GM12878 (cell line): ENCODE data around the gene SNRPD2. TPM values are rescaled to one million over a fixed set of nuclear protein-coding genes. Genes with fewer than 3 reads are reported as not detected.

Experiments used
- ATAC-seq: fragments of 200-7000 bp; cut with Tn5 transposase; 3 replicates; pipeline ENCODE4 v1.9.1; 2020; ENCODE audit warnings: mild to moderate bottlenecking, moderate library complexity
- BruUV-seq: library from RNA; stranded (reverse); fragments of 400-500 nt; replicated peaks from 2 replicates; lab custom pipeline; 2021; lab: Mats Ljungman, UMichigan
- CTCF ChIA-PET: fragments of 300-600 bp; sonication (Branson Sonifier 250); formaldehyde crosslinking; extraction: SDS; loops from one replicate; lab custom pipeline; 2021; ENCODE audit warnings: inconsistent platforms; lab: Yijun Ruan, JAX
- POLR2A ChIA-PET: fragments of 350-600 bp; formaldehyde crosslinking; extraction: SDS; loops from one replicate; lab custom pipeline; 2021; ENCODE audit warnings: inconsistent platforms; lab: Charles Lee
- RAD21 ChIA-PET: fragments of 300-600 bp; sonication (Branson Sonifier 250); formaldehyde crosslinking; loops from one replicate; lab custom pipeline; 2023; ENCODE audit warnings: antibody characterized with exemption; ENCODE audit not compliant: unreplicated experiment; lab: Charles Lee
- SMC1A ChIA-PET: fragments of 300-600 bp; sonication (Branson Sonifier 250); formaldehyde crosslinking; loops from one replicate; lab custom pipeline; 2023; ENCODE audit not compliant: unreplicated experiment, uncharacterized antibody; lab: Charles Lee
- DNase-seq: peaks from one replicate; pipeline ENCODE4 v3.0.0-alpha.2; 2011; ENCODE audit warnings: low read depth, low spot score
- FAIRE-seq: peaks from 3 replicates; lab custom pipeline; 2011; peaks lifted over from hg19 to GRCh38; lab: Jason Lieb, UNC
- H2AFZ ChIP-seq: 2 replicates; pipeline ENCODE4 v1.6.0; 2011; ENCODE audit warnings: low read depth, low read length, control low read depth; ENCODE audit not compliant: control insufficient read depth
- H3K27ac ChIP-seq: 2 replicates; pipeline ENCODE4 v1.5.1; 2011; ENCODE audit warnings: control low read depth; ENCODE audit not compliant: control insufficient read depth, insufficient read depth
- H3K27me3 ChIP-seq, 2 experiments: replicated peaks in 1 of 2; 2 replicates each; pipeline versions ENCODE4 v1.6.0 to v1.6.1; 2011; ENCODE audit warnings: low read length in 1 of 2; ENCODE audit not compliant: control insufficient read depth in 2 of 2, insufficient read depth in 2 of 2
- H3K36me3 ChIP-seq, 2 experiments: 2 replicates each; pipeline ENCODE4 v1.5.1; 2011; ENCODE audit warnings: low read length in 1 of 2; ENCODE audit not compliant: control insufficient read depth in 2 of 2, insufficient read depth in 2 of 2
- H3K4me1 ChIP-seq: 2 replicates; pipeline ENCODE4 v1.6.1; 2011; ENCODE audit warnings: mild to moderate bottlenecking, low read length, moderate library complexity, mixed read lengths; ENCODE audit not compliant: control insufficient read depth, insufficient read depth
- H3K4me2 ChIP-seq: 2 replicates; pipeline ENCODE4 v1.6.0; 2011; ENCODE audit warnings: control low read depth; ENCODE audit not compliant: control insufficient read depth, insufficient read depth
- H3K4me3 ChIP-seq: fragments of 200-600 bp; sonication (generic); 2 replicates; pipeline ENCODE4 v1.5.1; 2016
- H3K79me2 ChIP-seq: 2 replicates; pipeline ENCODE4 v1.6.0; 2011; ENCODE audit warnings: low read length; ENCODE audit not compliant: control insufficient read depth, insufficient read depth
- H3K9ac ChIP-seq: 2 replicates; pipeline ENCODE4 v1.8.0; 2011; ENCODE audit warnings: low read length, control low read depth, mixed read lengths; ENCODE audit not compliant: control insufficient read depth, insufficient read depth
- H3K9me3 ChIP-seq: replicated peaks from 3 replicates; pipeline ENCODE4 v1.5.1; 2011; ENCODE audit warnings: mild to moderate bottlenecking, low read length; ENCODE audit not compliant: control insufficient read depth, insufficient read depth
- H4K20me1 ChIP-seq: 2 replicates; pipeline ENCODE4 v1.6.0; 2011; ENCODE audit not compliant: control insufficient read depth, insufficient read depth
- EED ChIP-seq: sonication (generic); IDR thresholded peaks from 2 replicates; pipeline ENCODE4 v1.6.1; 2016; ENCODE audit warnings: antibody characterized with exemption, low read depth
- FOXM1 ChIP-seq: IDR thresholded peaks from 2 replicates; pipeline ENCODE4 v1.6.1; 2012; ENCODE audit warnings: low read depth, mild to moderate bottlenecking, inconsistent platforms, low read length, moderate library complexity
- HSF1 ChIP-seq: fragments of 150-350 bp; IDR thresholded peaks from 2 replicates; pipeline ENCODE4 v1.6.1; 2014; ENCODE audit warnings: mild to moderate bottlenecking, low read depth, low read length
- IKZF2 ChIP-seq, 2 experiments: fragments of 450-650 bp; IDR thresholded peaks; 2 replicates each; pipeline ENCODE4 v1.6.1; 2017; ENCODE audit warnings: mild to moderate bottlenecking in 2 of 2, moderate library complexity in 2 of 2
- MLLT1 ChIP-seq: fragments of 450-650 bp; IDR thresholded peaks from 2 replicates; pipeline ENCODE4 v1.6.1; 2016; ENCODE audit warnings: mild to moderate bottlenecking
- NBN ChIP-seq: fragments of 450-650 bp; IDR thresholded peaks from 2 replicates; pipeline ENCODE4 v1.6.1; 2016
- RCOR1 ChIP-seq: conservative IDR thresholded peaks from 2 replicates; pipeline ENCODE4 v1.6.1; 2012; ENCODE audit warnings: low read depth, low read length, improper control_type of control experiment
- RELB ChIP-seq: fragments of 450-650 bp; IDR thresholded peaks from 2 replicates; pipeline ENCODE4 v1.6.1; 2017; ENCODE audit warnings: low read depth, mild to moderate bottlenecking, moderate library complexity
- SPI1 ChIP-seq: IDR thresholded peaks from 2 replicates; pipeline ENCODE4 v1.6.1; 2011; ENCODE audit warnings: low read depth, mild to moderate bottlenecking, low read length, moderate library complexity, borderline replicate concordance; ENCODE audit not compliant: insufficient read depth
- TCF3 ChIP-seq: IDR thresholded peaks from 2 replicates; pipeline ENCODE4 v1.6.1; 2012; ENCODE audit warnings: low read depth, mild to moderate bottlenecking, low read length, borderline replicate concordance; ENCODE audit not compliant: insufficient read depth
- YY1 ChIP-seq: IDR thresholded peaks from 2 replicates; pipeline ENCODE4 v1.6.1; 2011; ENCODE audit warnings: low read depth, mild to moderate bottlenecking, low read length
- ZNF24 ChIP-seq: fragments of 450-650 bp; IDR thresholded peaks from 2 replicates; pipeline ENCODE4 v1.6.1; 2017; ENCODE audit warnings: antibody characterized with exemption, mild to moderate bottlenecking
- ZSCAN29 ChIP-seq: fragments of 450-650 bp; IDR thresholded peaks from 2 replicates; pipeline ENCODE4 v1.6.1; 2017; ENCODE audit warnings: mild to moderate bottlenecking, moderate library complexity
- WGBS: methylation state at CpG from one replicate; pipeline ENCODE4 v1.1.6; 2016; ENCODE audit warnings: low lambda C conversion rate; ENCODE audit not compliant: insufficient replicate concordance, insufficient coverage; ENCODE audit errors: missing lambda C conversion rate; 5-methylcytosine and 5-hydroxymethylcytosine counted together
- in situ Hi-C: fragments of 300-500 bp; cut with MboI; formaldehyde crosslinking; loops from 9 replicates; pipeline ENCODE4 v1.14.3; 2018; ENCODE audit warnings: mixed read lengths
- intact Hi-C: fragments of 100-400 bp; cut with micrococcal nuclease; formaldehyde crosslinking; loops from one replicate; pipeline ENCODE4 v1.14.2; 2022; ENCODE audit not compliant: unreplicated experiment
- polyA plus RNA-seq, 11 experiments: library from polyadenylated mRNA; depleted of rRNA in 4 of 11; unstranded in 6 of 11; stranded (reverse) in 5 of 11; fragments of >200 nt; fragmentation: Nextera tagmentation in 4 of 11; fragmentation: Illumina TruSeq in 1 of 11; extraction: Ambion mirVana in 4 of 11; extraction: Trizol in 1 of 11; gene quantifications; 1 replicate in 1 of 11; 2 replicates in 10 of 11; pipeline versions ENCODE4 v1.2.1 to v1.2.3, GENCODE V29; 2011 to 2016; ENCODE audit warnings: inconsistent platforms in 2 of 11, missing spikeins in 2 of 11, low read depth in 1 of 11
- total RNA-seq, 4 experiments: library from RNA; depleted of rRNA in 3 of 4; stranded (reverse); fragments of >200 nt in 3 of 4; fragmentation: Illumina TruSeq in 1 of 4; extraction: Trizol in 1 of 4; gene quantifications; 2 replicates each; pipeline versions ENCODE4 v1.2.1 to v1.2.3, GENCODE V29; 2013 to 2021
- TF ChIP-seq, protein P1 (sequence below): IDR thresholded peaks from 2 replicates; pipeline ENCODE4 v1.6.1; 2012; ENCODE audit warnings: mild to moderate bottlenecking, low read depth, low read length

Gene SNRPD2
- total and polyA plus RNA-seq, 10 of the 15 experiments (the other 5 are each of a cell fraction or from before 2014, with no cell fraction given): 526 to 3,621 (median 951) TPM

- no peak for TF ChIP-seq FOXM1
- TF ChIP-seq EED: peak; percentile 39; the same call in 1 of the 2 replicates
- TF ChIP-seq YY1: no peak
- no peak for TF ChIP-seq RCOR1
- TF ChIP-seq HSF1: no peak
- peak; percentile 95 for TF ChIP-seq ZNF24
- TF ChIP-seq, protein P1, sequence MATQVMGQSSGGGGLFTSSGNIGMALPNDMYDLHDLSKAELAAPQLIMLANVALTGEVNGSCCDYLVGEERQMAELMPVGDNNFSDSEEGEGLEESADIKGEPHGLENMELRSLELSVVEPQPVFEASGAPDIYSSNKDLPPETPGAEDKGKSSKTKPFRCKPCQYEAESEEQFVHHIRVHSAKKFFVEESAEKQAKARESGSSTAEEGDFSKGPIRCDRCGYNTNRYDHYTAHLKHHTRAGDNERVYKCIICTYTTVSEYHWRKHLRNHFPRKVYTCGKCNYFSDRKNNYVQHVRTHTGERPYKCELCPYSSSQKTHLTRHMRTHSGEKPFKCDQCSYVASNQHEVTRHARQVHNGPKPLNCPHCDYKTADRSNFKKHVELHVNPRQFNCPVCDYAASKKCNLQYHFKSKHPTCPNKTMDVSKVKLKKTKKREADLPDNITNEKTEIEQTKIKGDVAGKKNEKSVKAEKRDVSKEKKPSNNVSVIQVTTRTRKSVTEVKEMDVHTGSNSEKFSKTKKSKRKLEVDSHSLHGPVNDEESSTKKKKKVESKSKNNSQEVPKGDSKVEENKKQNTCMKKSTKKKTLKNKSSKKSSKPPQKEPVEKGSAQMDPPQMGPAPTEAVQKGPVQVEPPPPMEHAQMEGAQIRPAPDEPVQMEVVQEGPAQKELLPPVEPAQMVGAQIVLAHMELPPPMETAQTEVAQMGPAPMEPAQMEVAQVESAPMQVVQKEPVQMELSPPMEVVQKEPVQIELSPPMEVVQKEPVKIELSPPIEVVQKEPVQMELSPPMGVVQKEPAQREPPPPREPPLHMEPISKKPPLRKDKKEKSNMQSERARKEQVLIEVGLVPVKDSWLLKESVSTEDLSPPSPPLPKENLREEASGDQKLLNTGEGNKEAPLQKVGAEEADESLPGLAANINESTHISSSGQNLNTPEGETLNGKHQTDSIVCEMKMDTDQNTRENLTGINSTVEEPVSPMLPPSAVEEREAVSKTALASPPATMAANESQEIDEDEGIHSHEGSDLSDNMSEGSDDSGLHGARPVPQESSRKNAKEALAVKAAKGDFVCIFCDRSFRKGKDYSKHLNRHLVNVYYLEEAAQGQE: peak; percentile 67
- TF ChIP-seq IKZF2 (IDR thresholded peaks at IDR 0.05): peak in 1 of 2 experiments; percentile 15; a peak in 2 of 4 replicates
- TF ChIP-seq TCF3: no peak
- no peak for TF ChIP-seq ZSCAN29
- TF ChIP-seq MLLT1: peak; percentile 3
- peak; percentile 79; the same call in 1 of the 2 replicates for TF ChIP-seq SPI1
- 0 out of 2 replicates have a peak, but pooled peaks have one; percentile 10 for TF ChIP-seq NBN
- 0 out of 2 replicates have a peak, but pooled peaks have one; percentile 13 for TF ChIP-seq RELB
- DNase-seq (no peak), FAIRE-seq (peak; percentile 41), ATAC-seq (no peak)
- Histone ChIP-seq H3K9ac (peak overlapping the region; percentile 24; the same call in 1 of the 2 replicates), H3K4me2 (peak overlapping the region; percentile 23), H3K4me1 (peaks cover 14% of the 10 kb centered on the region), H3K79me2 (no peaks in the 10 kb centered on the region), H3K4me3 (peak overlapping the region; percentile 63; the same call in 1 of the 2 replicates), H3K27ac (no peak overlapping the region), H3K36me3 (no peaks in the 10 kb centered on the region), H3K9me3 (no peaks in the 10 kb centered on the region), H2AFZ (peak overlapping the region; percentile 93), H4K20me1 (no peaks in the 10 kb centered on the region), H3K27me3 (no peaks in the 10 kb centered on the region)
- ChIA-PET CTCF (interaction anchor here (0.6 to 1.7 kb wide), 13 partner anchors 16 to 207 kb away, joined by 3 to 15 read pairs (median 5); partner anchors contain the start of genes FBXO46, QPCTL and SNRPD2), SMC1A (interaction anchor here (1.1 to 3.1 kb wide), 11 partner anchors 17 to 207 kb away, joined by 3 to 11 read pairs (median 3); partner anchors contain the start of gene QPCTL), RAD21 (interaction anchor here (0.8 to 2.2 kb wide), 16 partner anchors 22 to 207 kb away, joined by 3 to 14 read pairs (median 5); partner anchors contain the start of genes GIPR, QPCTL, SIX5 and SNRPD2), POLR2A (interaction anchor here (0.6 to 1.3 kb wide), 13 partner anchors 9 to 177 kb away, joined by 3 to 9 read pairs (median 4); partner anchors contain the start of genes GIPR, OPA3 and SIX5)
- in situ Hi-C loops: loop anchor here (10.0 kb wide), 1 partner anchor 122 kb away; no protein-coding TSS in a partner anchor
- WGBS: 7% methylated on average over 9 of the region's 9 CpGs
- intact Hi-C loops: loop anchor here (10.0 kb wide), 1 partner anchor 242 kb away; the partner anchor contains the start of genes POLR1G and PPP1R13L
- BruUV-seq: no TSS peak
Measured at GRCh38 chr19:45646345-45646698, 45.4 kb downstream of the SNRPD2 start.
